Transverse colon (tissue), 4 donors: Measurements from ENCODE around the gene PRTN3.

Experiments
- CTCF ChIP-seq, 5 experiments: fragments of 200-600 bp in 3 of 5; fragments of 450-650 bp in 2 of 5; sonication (generic) in 3 of 5; IDR thresholded peaks; 1 replicate in 2 of 5; 2 replicates in 3 of 5; pipeline ENCODE4 v1.5.1; 2016 to 2017; ENCODE audit warnings: antibody characterized with exemption in 5 of 5, inconsistent platforms in 3 of 5, mild to moderate bottlenecking in 2 of 5, moderate library complexity in 1 of 5
- POLR2A ChIP-seq: fragments of 450-650 bp; IDR thresholded peaks from one replicate; pipeline ENCODE4 v1.6.1; 2016; ENCODE audit warnings: antibody characterized with exemption, mild to moderate bottlenecking, moderate library complexity
- POLR2AphosphoS5 ChIP-seq, 3 donors: sonication (generic); formaldehyde crosslinking; IDR thresholded peaks; one replicate each; pipeline ENCODE4 v1.6.1; 2016; ENCODE audit warnings: antibody characterized with exemption in 3 of 3

DNA sequence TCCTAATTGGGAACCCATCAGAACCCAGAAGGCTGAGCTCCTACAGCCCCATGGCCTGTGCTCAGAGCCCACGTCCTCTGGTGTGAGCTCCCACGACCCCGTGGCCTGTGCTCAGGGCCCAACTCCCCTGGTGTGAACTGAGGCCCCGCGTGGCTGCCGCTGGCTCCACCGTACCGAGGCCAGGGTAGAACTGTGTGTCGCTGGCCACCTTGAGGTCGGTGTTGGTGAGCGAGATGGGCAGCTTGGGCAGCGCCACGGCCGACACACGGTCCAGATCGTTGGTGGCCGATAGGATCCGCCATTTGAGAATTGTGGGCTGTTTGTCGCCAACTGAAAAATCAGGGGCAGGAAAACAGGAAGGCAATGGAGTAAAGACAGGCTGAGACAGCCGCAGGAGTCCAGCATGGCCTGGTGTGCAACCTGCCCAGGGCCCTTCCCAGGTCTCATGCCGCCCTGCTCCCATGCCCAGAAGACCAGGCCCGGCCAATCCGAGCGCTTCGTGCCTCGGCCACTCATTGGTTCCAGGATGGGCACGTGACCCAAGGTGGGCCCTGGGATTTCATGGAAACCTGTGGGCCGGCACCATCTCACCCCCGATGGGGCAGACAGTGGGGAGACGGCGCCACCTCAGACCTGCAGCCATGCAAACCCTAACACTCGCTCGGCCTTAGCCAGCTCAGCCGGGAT lies 40.7 kb downstream of the PRTN3 start:
- TF ChIP-seq CTCF (IDR thresholded peaks at IDR 0.05) (no peak), POLR2AphosphoS5 (IDR thresholded peaks at IDR 0.05) (no peak), POLR2A (no peak)
